Mesenchymal stem cell (in vitro differentiated cells and primary cell): ENCODE data around the gene DACH2.

Experiments used
- DNase-seq: peaks from one replicate; pipeline ENCODE4 v3.0.0-alpha.2; 2013
- H2AFZ ChIP-seq: one replicate; pipeline ENCODE4 v1.6.1; 2013; ENCODE audit warnings: low read depth, mild to moderate bottlenecking, control low read depth, inconsistent platforms, low read length, moderate library complexity
- H2AK5ac ChIP-seq: 2 replicates; pipeline ENCODE4 v1.6.1; 2013; ENCODE audit warnings: low read length, moderate library complexity, mild to moderate bottlenecking, inconsistent platforms; ENCODE audit not compliant: severe bottlenecking
- H2BK120ac ChIP-seq: one replicate; pipeline ENCODE4 v1.6.1; 2013; ENCODE audit warnings: low read depth, mild to moderate bottlenecking, inconsistent platforms, low read length, moderate library complexity
- H2BK12ac ChIP-seq, 2 experiments: one replicate each; pipeline ENCODE4 v1.6.1; 2013; ENCODE audit warnings: inconsistent platforms in 2 of 2, low read length in 2 of 2, mild to moderate bottlenecking in 2 of 2, moderate library complexity in 2 of 2, control low read depth in 1 of 2
- H2BK15ac ChIP-seq: one replicate; pipeline ENCODE4 v1.6.1; 2013; ENCODE audit warnings: mild to moderate bottlenecking, low read depth, inconsistent platforms; ENCODE audit not compliant: poor library complexity, severe bottlenecking
- H2BK5ac ChIP-seq: 2 replicates; pipeline ENCODE4 v1.6.1; 2013; ENCODE audit warnings: low read depth, mild to moderate bottlenecking, low read length, control low read depth, inconsistent platforms; ENCODE audit not compliant: poor library complexity, severe bottlenecking
- H3K14ac ChIP-seq, 2 experiments: one replicate each; pipeline ENCODE4 v1.6.1; 2013; ENCODE audit warnings: inconsistent platforms in 2 of 2, low read length in 2 of 2, control low read depth in 1 of 2, mild to moderate bottlenecking in 1 of 2, moderate library complexity in 1 of 2
- H3K18ac ChIP-seq, 2 experiments: one replicate each; pipeline ENCODE4 v1.6.1; 2013; ENCODE audit warnings: inconsistent platforms in 2 of 2, low read length in 2 of 2, control low read depth in 1 of 2, low read depth in 1 of 2, mild to moderate bottlenecking in 1 of 2
- H3K23ac ChIP-seq, 2 experiments: one replicate each; pipeline ENCODE4 v1.6.1; 2013; ENCODE audit warnings: inconsistent platforms in 2 of 2, low read length in 2 of 2, mild to moderate bottlenecking in 2 of 2, moderate library complexity in 2 of 2, control low read depth in 1 of 2
- H3K27ac ChIP-seq: 2 replicates; pipeline ENCODE4 v1.5.1; 2013; ENCODE audit warnings: mild to moderate bottlenecking, moderate library complexity, low read length, control low read depth, inconsistent platforms; ENCODE audit not compliant: poor library complexity, severe bottlenecking
- H3K27me3 ChIP-seq, 2 experiments: 2 replicates each; pipeline versions ENCODE4 v1.6.1 to v1.7.0; 2013; ENCODE audit warnings: low read length in 2 of 2, mild to moderate bottlenecking in 2 of 2, moderate library complexity in 2 of 2, control low read depth in 1 of 2, inconsistent platforms in 1 of 2; ENCODE audit not compliant: control insufficient read depth in 1 of 2, insufficient read depth in 1 of 2
- H3K36me3 ChIP-seq, 2 experiments: 2 replicates each; pipeline versions ENCODE4 v1.6.1 to v1.7.0; 2013; ENCODE audit warnings: low read length in 2 of 2, control low read depth in 1 of 2, inconsistent platforms in 1 of 2, low read depth in 1 of 2, mild to moderate bottlenecking in 1 of 2; ENCODE audit not compliant: insufficient read depth in 2 of 2, control insufficient read depth in 1 of 2
- H3K4ac ChIP-seq, 2 experiments: one replicate each; pipeline ENCODE4 v1.6.1; 2013; ENCODE audit warnings: inconsistent platforms in 2 of 2, low read length in 2 of 2, mild to moderate bottlenecking in 2 of 2, moderate library complexity in 2 of 2, control low read depth in 1 of 2, low read depth in 1 of 2
- H3K4me1 ChIP-seq: 2 replicates; pipeline ENCODE4 v1.6.1; 2013; ENCODE audit warnings: low read depth, low read length, control low read depth; ENCODE audit not compliant: control insufficient read depth, insufficient read depth
- H3K4me2 ChIP-seq: 2 replicates; pipeline ENCODE4 v1.6.1; 2013; ENCODE audit warnings: low read length, mild to moderate bottlenecking, inconsistent platforms; ENCODE audit not compliant: poor library complexity, severe bottlenecking
- H3K4me3 ChIP-seq, 2 experiments: 2 replicates each; pipeline versions ENCODE4 v1.5.1 to v1.7.0; 2013; ENCODE audit warnings: low read length in 2 of 2, mild to moderate bottlenecking in 2 of 2, control low read depth in 1 of 2, low read depth in 1 of 2; ENCODE audit not compliant: insufficient read depth in 1 of 2
- H3K79me1 ChIP-seq: replicated peaks from 2 replicates; pipeline ENCODE4 v1.6.1; 2013; ENCODE audit warnings: mild to moderate bottlenecking, control low read depth, low read length, inconsistent platforms; ENCODE audit not compliant: poor library complexity, severe bottlenecking
- H3K9ac ChIP-seq: 2 replicates; pipeline ENCODE4 v1.7.0; 2013; ENCODE audit warnings: mild to moderate bottlenecking, low read length, moderate library complexity
- H3K9me3 ChIP-seq: 2 replicates; pipeline ENCODE4 v1.7.0; 2013; ENCODE audit warnings: mild to moderate bottlenecking, low read length; ENCODE audit not compliant: control insufficient read depth
- H4K8ac ChIP-seq: one replicate; pipeline ENCODE4 v1.6.1; 2013; ENCODE audit warnings: inconsistent platforms, mild to moderate bottlenecking, low read length, moderate library complexity
- H4K91ac ChIP-seq: one replicate; pipeline ENCODE4 v1.6.1; 2013; ENCODE audit warnings: mild to moderate bottlenecking, low read length, inconsistent platforms
- WGBS: methylation state at CpG from one replicate; pipeline ENCODE4 v1.1.7; 2013; ENCODE audit warnings: mixed read lengths; 5-methylcytosine and 5-hydroxymethylcytosine counted together

The DACH2 gene

DNA sequence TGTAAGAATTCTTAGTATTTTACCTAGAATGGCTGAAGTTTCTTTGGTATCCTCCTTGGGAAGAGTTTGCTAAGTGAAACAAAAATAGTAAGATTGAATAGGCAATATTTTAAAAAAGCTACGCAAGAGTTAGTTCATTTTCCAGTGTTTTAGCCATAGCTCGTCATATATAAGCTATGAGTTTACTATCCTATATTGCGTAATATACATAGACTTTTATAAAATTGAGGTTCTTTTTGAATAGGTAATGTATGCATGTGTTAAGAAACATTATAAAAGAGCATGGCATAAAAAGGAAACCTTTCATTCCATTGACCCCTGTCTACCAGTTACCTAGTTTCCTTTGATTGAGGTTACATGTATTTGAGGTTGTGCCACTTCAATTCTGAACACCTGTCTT, 67.0 kb downstream of the DACH2 start:
- Histone ChIP-seq H4K91ac (no peak overlapping the region), H3K27ac (no peak overlapping the region), H3K4me2 (no peak overlapping the region), H3K14ac (no peak overlapping the region), H3K9ac (no peak overlapping the region), H2BK5ac (no peak overlapping the region), H3K23ac (no peak overlapping the region), H3K4me3 (no peak overlapping the region), H3K4me1 (no peaks in the 10 kb centered on the region), H3K27me3 (no peaks in the 10 kb centered on the region), H2BK15ac (no peak overlapping the region), H3K9me3 (no peaks in the 10 kb centered on the region), H3K4ac (no peak overlapping the region), H2BK120ac (no peak overlapping the region), H3K36me3 (no peaks in the 10 kb centered on the region), H2BK12ac (no peak overlapping the region), H2AK5ac (no peak overlapping the region), H3K18ac (no peak overlapping the region), H4K8ac (no peak overlapping the region), H2AFZ (no peak overlapping the region), H3K79me1 (no peaks in the 10 kb centered on the region)
- WGBS: no CpG with 5 or more reads among the region's 3 CpGs
- DNase-seq: no peak

DNA sequence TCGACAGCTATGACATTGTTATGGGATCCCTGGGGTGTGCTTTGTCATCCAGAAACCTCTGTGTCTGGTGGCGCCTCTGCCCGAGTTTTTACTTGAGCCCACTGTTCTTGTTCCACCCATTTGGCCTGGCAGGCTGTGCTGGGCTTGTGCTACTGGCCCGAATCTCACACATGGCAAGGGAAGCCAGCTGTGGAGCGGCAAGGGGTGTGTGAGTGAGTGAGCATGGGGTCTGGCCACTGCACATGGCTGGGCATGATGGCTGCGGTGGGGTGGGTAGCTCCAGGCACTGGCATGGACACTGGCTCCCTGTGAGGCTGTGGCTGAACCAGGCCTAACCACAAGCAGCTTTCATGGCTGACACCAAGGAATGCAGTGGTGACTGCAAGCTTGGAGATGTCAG, 89.2 kb downstream of the DACH2 start:
- H3K14ac ChIP-seq: no peak overlapping the region
- H3K79me1 ChIP-seq: no peaks in the 10 kb centered on the region
- no peak overlapping the region for H3K4me2 ChIP-seq
- no peak overlapping the region for H3K23ac ChIP-seq
- DNase-seq: no peak
- H3K36me3 ChIP-seq: no peaks in the 10 kb centered on the region
- no peak overlapping the region for H2BK15ac ChIP-seq
- H4K8ac ChIP-seq: no peak overlapping the region
- H3K27me3 ChIP-seq: no peaks in the 10 kb centered on the region
- H3K9ac ChIP-seq: no peak overlapping the region
- no peak overlapping the region for H2BK120ac ChIP-seq
- H2BK12ac ChIP-seq: no peak overlapping the region
- H4K91ac ChIP-seq: no peak overlapping the region
- no peak overlapping the region for H3K27ac ChIP-seq
- 82% methylated on average over 6 of the region's 6 CpGs for WGBS
- no peaks in the 10 kb centered on the region for H3K4me1 ChIP-seq
- H3K18ac ChIP-seq: no peak overlapping the region
- no peak overlapping the region for H3K4ac ChIP-seq
- H2BK5ac ChIP-seq: no peak overlapping the region
- no peak overlapping the region for H2AFZ ChIP-seq
- peaks cover 5% of the 10 kb centered on the region for H3K9me3 ChIP-seq
- no peak overlapping the region for H3K4me3 ChIP-seq
- no peak overlapping the region for H2AK5ac ChIP-seq

DNA sequence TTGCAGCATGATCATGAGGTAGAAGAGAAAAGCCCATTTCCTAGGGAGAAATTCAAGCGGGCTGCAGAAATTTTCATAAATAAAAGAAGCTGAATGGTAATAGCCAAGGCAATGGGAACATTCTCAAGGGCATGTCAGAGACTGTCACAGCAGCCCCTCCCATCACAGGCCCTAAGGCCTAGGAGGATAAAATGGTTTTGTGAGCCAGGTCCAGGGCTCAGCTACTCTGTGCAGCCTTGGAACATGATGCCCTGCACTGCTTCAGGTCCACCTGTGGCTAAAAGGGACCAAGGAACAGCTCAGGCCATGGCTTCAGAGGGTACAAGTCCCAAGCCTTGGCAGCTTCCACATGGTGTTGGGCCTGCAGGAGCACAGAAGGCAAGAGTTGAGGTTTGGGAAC, 93.3 kb downstream of the DACH2 start:
- no peak overlapping the region for H2BK120ac ChIP-seq
- H3K27me3 ChIP-seq: no peaks in the 10 kb centered on the region
- peaks cover 11% of the 10 kb centered on the region for H3K9me3 ChIP-seq
- no peak overlapping the region for H3K4me3 ChIP-seq
- H2AK5ac ChIP-seq: no peak overlapping the region
- H4K91ac ChIP-seq: no peak overlapping the region
- H3K36me3 ChIP-seq: no peaks in the 10 kb centered on the region
- no peak for DNase-seq
- no peak overlapping the region for H2BK12ac ChIP-seq
- no peak overlapping the region for H2BK15ac ChIP-seq
- 100% methylated on average over 1 of the region's 1 CpG for WGBS
- no peaks in the 10 kb centered on the region for H3K4me1 ChIP-seq
- no peak overlapping the region for H2BK5ac ChIP-seq
- H3K4me2 ChIP-seq: no peak overlapping the region
- H2AFZ ChIP-seq: no peak overlapping the region
- H3K4ac ChIP-seq: no peak overlapping the region
- no peak overlapping the region for H3K14ac ChIP-seq
- H3K9ac ChIP-seq: no peak overlapping the region
- no peak overlapping the region for H3K27ac ChIP-seq
- no peaks in the 10 kb centered on the region for H3K79me1 ChIP-seq
- H3K23ac ChIP-seq: no peak overlapping the region
- no peak overlapping the region for H4K8ac ChIP-seq
- no peak overlapping the region for H3K18ac ChIP-seq

DNA sequence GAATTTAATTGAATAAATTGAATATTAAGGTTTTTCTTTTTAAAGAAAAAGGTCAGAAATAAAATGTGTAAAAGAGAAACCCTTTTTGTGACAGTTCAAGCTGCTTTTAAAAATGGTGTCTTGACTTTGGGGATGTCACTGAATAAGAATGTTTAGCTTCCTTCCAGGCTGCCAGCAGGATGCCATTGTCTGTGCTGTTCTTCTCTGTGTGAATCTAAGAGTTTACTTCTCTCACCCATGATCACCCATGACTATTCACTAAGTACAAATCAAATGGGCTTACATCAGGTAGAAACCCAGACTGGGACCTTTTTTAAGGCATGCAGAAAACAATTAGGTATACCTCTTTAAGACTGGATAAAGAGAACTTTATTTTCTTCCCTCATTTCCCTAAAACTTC, 115.3 kb downstream of the DACH2 start:
- no peak overlapping the region for H2AFZ ChIP-seq
- H3K4ac ChIP-seq: no peak overlapping the region
- no peaks in the 10 kb centered on the region for H3K9me3 ChIP-seq
- no peak overlapping the region for H2BK12ac ChIP-seq
- no peak overlapping the region for H3K4me2 ChIP-seq
- no peaks in the 10 kb centered on the region for H3K27me3 ChIP-seq
- no peaks in the 10 kb centered on the region for H3K36me3 ChIP-seq
- H3K27ac ChIP-seq: no peak overlapping the region
- H3K9ac ChIP-seq: no peak overlapping the region
- H2BK15ac ChIP-seq: no peak overlapping the region
- no peak overlapping the region for H2BK120ac ChIP-seq
- H3K79me1 ChIP-seq: no peaks in the 10 kb centered on the region
- no peak overlapping the region for H4K8ac ChIP-seq
- no peak overlapping the region for H3K18ac ChIP-seq
- no peak overlapping the region for H3K23ac ChIP-seq
- H2AK5ac ChIP-seq: no peak overlapping the region
- DNase-seq: no peak
- no peak overlapping the region for H2BK5ac ChIP-seq
- no peak overlapping the region for H3K14ac ChIP-seq
- H3K4me3 ChIP-seq: no peak overlapping the region
- no peak overlapping the region for H4K91ac ChIP-seq
- H3K4me1 ChIP-seq: no peaks in the 10 kb centered on the region
